ENCODE results near the gene ATOX1.

DNA sequence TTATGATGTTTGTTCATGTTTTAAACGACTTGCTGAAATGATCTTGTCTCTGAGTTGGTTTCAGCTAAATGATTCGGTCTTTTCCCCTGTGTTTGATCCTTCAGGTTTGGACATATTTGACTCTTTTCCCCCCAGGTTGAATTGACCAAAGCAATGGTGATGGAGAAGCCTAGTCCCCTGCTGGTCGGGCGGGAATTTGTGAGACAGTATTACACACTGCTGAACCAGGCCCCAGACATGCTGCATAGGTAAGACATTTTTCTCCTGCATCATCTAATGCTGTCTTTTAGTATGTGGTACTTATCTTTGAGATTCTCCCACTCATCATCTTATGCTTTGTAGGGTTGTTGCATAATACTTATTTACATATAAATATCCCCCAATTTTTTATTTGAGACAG, 28.0 kb upstream of the ATOX1 start:
- TF ChIP-seq, protein P1, sequence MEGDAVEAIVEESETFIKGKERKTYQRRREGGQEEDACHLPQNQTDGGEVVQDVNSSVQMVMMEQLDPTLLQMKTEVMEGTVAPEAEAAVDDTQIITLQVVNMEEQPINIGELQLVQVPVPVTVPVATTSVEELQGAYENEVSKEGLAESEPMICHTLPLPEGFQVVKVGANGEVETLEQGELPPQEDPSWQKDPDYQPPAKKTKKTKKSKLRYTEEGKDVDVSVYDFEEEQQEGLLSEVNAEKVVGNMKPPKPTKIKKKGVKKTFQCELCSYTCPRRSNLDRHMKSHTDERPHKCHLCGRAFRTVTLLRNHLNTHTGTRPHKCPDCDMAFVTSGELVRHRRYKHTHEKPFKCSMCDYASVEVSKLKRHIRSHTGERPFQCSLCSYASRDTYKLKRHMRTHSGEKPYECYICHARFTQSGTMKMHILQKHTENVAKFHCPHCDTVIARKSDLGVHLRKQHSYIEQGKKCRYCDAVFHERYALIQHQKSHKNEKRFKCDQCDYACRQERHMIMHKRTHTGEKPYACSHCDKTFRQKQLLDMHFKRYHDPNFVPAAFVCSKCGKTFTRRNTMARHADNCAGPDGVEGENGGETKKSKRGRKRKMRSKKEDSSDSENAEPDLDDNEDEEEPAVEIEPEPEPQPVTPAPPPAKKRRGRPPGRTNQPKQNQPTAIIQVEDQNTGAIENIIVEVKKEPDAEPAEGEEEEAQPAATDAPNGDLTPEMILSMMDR (IDR thresholded peaks at IDR 0.05), result no peak
- TF ChIP-seq POLR2AphosphoS5 (IDR thresholded peaks at IDR 0.05) (no peak), EP300 (IDR thresholded peaks at IDR 0.05) (no peak), POLR2A (IDR thresholded peaks at IDR 0.05) (no peak)
